ENCODE results near the gene CNTNAP1.
A peak's percentile ranks its signal among the peaks of the same experiment; 100 is the strongest.

The CNTNAP1 gene

GRCh38 chr17:42670789-42671657, 11.3 kb upstream of the CNTNAP1 start:
- DNase-seq = no peak

DNA sequence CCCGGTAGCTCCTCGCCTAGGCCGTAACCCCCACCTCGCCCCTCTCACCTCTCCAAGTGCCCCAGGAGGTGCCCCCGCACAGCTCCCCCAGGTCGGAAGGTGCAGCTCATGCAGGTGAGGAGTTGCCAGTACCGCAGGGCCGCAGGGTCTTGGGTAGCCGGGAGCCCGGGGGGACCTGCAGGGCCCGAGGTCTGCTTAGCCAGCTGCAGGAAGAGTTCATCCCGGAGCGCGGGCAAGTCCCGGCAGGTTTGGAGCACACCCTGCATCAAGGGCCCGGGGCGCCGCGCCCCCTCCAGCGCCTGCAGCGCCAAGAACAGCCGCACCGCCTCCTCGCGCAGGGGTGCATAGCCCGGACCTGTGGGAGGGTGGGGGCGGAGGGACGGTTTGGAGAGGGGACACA, 10.3 kb upstream of the CNTNAP1 start:
- DNase-seq = peak; percentile 67 to 91

DNA sequence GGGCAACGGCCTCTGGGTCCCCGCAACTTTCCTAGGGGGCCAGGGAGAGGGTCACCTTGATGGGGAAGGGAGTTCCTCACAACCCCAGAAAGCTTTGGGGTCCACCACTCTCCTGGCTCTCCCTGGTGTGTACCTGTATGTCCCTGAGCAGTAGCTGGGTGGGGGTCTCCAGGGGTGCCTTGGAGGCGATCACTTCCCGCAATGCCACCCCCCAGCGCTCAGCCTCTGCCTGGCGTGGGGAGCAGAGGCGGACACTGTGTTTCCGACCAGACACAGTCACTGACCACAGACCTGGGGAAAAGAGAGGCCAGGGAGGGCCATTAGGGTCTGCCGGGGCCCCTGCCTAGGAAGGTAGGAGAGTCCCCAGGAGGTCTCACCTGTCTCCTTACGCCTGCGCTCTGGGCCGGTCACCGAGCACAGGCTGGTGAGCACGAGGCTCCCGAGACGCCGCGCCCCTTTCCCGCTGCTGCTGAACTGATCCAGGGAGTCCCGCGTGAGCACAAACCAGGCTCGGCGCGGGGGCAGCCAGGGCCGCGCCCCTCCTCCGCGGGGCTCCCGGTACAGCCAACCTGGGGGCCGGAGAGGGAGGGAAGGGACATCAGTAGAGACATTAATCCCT, 9.0 kb upstream of the CNTNAP1 start:
- peak in 1 of 2 experiments; percentile 68 for DNase-seq

DNA sequence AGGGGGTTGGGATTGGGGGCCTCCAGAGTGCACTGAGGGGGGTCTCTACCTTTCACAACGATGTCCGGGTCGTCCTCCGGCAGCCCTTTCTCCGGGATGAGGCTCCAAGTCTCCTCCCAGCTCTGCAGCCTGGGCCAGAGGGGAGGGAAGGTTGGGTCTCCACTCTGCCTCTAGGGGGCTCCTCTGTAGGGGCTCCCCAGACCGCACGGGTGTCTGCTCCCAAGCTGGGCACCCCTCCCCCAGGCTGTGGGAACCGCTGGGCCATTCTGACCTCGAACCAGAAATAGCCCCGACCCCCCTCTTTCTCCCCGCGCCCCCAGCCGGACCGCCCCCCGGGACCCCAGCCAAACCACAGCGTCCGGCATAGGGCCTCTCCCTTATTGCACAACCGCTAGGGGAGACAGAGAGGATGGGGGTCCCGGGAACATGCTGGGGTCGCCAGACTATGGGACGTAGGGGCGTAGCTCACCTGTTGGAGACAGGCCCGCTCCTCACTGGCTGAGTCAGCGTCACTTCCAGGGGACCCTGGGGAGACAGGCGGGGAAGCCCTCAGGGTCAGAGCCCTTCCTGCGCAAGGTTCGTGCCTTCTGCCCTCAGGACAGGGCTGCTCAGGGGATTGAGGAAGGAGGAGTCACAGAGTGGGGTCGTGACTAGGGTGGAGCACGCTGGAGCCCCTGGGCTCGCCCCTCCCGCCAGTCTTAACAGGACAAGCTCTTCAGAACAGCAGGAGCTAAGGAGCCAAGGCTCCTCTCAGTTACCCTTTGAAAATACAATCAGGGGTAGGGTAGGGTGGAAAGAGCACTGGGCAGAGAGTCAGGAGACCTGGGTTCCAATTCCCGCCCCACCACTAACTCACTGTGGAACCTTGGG, 8.2 kb upstream of the CNTNAP1 start:
- DNase-seq = peak in 1 of 2 experiments; percentile 77

DNA sequence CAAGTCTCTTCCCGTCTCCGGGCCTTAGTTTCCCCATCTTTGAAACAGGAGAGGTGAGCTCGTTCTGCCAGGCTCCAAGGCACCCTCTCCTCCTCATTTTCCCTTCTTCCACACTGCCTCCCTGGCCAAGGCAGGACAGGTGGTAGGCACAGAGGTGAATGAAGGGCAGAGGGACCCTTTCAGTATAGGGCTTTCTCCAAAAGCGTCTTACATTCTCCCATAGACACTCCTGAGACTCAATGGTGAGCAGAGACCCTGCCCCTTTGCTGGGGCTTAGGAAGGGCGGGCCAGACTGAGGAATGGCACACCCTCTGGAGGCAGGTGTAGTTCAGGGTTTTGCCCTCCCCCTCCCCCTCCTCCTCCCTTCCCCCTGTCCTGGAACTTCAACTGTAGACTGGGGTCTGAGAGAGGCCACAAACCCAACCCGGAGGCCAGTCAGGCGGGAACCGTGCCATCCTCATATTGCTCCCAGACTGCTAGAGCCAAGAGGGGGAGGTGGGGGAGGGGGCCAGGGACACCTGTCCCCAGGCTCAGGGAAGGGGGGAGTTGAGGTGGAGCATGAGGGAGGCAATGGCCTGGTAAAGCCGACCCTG, 7.5 kb upstream of the CNTNAP1 start:
- DNase-seq = peak; percentile 86 to 90

DNA sequence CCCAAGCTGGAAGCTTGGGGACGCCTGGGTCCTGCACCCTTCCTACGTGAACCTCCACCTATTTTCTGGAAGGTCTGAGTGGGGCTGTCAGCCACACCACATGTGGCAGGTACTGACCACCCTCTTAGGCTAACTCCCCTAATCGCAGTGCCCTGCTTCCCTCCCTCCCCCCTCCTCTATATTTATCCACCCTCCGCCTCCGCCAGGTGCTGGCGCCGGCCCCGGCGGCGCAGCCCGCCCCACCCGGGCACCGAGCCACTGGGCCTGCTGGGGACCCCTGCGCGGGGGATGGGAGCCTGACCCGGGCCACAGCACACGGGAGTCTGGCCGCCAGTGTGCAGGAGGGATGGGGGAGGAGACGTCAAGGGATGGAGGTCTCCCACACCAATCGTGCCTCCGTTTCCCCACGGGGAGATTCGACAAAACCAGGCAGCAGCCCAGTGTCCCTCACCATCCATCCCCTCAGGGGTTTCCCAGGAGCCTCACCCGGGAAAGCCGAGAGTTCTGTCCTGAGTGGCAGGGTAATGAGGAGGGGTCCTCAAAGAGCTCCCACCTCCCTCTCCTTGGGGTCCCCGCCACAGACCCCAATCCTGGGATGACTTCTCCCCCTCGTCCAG, 6.9 kb upstream of the CNTNAP1 start:
- peak; percentile 84 to 86 for DNase-seq

GRCh38 chr17:42675965-42676423, 6.3 kb upstream of the CNTNAP1 start:
- DNase-seq = peak in 1 of 2 experiments; percentile 61

DNA sequence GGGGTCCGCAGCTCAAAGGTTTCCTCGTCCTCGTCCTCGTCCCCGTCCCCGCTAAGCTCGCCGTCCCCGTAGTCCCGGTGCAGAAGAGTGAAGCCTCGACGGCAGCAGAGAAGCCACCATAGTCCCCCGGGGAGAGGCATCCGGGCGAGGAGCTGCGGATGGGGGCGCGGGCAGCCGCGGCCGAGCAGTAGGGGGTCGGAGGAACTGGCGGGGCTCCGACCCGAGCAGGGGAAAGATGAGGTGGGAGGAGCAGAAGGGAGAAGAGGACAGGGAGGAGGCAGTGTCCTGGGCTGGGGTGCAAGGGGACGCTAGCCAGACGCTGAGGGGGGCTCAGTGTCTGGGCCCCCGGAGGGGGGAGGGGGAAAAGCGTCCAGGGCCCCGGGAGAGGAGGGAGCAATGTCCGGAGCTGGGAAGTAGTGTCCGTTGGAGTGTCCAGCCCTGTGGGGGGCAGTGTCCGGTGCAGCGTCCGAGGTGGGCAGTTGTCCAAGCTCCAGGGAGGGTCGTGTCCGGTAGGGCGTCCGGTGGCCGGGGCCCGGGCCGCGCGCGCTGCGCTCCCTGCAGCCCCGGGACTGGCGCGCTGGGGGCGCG, 5.8 kb upstream of the CNTNAP1 start, which contains the start of gene PLEKHH3:
Gene PLEKHH3, minus strand, starts transcription at position 571 of the 588 bp plus-strand sequence. Its CDS starts 431 bp downstream, at position 140.
- DNase-seq = peak in 1 of 2 experiments; percentile 49

- peak; percentile 98 to 99 for DNase-seq
Measured at GRCh38 chr17:42677012-42677857, 5.1 kb upstream of the CNTNAP1 start.

GRCh38 chr17:42677921-42678781, 4.2 kb upstream of the CNTNAP1 start:
- peak; percentile 62 to 91 for DNase-seq

DNA sequence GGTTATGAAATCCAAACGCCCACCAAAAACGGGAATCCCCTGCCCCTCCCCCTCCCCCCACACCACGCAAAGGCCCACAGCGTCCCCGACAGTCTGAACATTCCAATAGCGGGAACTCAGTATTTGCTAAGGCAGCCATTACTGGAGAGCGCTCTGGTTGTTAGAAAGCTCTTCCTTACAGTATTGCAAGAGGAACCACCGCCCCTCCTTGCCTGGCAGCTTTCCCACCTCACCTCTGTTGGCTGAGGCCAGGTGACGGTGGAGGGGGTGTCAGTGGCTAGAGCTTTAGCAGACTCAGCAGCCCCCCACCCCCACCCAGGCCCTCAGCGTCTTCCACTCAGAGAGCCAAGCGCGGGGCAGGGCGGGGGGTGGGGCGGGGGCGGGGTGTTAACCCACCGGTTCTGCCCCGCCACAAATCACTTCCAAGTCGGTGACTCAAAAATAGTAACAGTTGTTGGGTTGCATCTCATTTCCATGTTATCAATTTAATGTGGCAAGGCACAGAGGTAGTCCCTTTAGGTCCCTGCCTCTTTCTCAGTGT, 3.3 kb upstream of the CNTNAP1 start:
- DNase-seq = peak; percentile 31 to 80

- peak; percentile 35 to 88 for DNase-seq
Measured at GRCh38 chr17:42679492-42680330, 2.6 kb upstream of the CNTNAP1 start.

GRCh38 chr17:42680331-42680808, 2.0 kb upstream of the CNTNAP1 start:
- peak in 1 of 2 experiments; percentile 28 for DNase-seq

GRCh38 chr17:42682722-42683403, 532 bp downstream of the CNTNAP1 start:
- DNase-seq = peak; percentile 62 to 88

DNA sequence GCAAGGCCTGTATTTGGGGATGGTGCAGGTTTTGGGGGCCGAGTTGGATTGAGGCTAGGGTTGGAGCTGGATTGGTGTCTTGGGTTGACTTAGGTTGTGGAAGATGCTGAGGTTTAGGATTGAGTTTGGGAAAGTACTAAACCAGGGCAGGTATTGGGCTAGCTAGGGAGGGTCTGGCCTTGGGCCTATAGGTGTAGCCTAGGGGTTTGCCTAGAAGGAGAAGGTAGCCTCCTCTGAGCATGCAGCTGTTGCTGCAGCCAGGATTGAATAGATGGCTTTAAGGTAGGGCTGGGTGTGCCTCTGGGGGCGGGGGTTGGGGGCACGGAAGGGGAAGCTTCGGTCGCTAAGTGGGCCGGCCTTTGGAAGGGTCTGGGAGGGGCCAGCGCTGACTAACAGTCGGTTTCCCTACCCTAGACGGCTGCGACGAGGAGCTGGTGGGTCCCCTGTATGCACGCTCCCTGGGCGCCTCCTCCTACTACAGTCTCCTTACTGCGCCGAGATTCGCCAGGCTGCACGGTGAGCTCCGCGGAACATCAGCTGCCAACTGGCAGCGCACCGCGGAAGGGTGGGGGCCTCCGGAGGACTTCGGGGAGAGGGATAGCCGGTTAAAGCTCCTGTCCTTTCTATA, 1.2 kb downstream of the CNTNAP1 start:
- DNase-seq = peak; percentile 14 to 68

DNA sequence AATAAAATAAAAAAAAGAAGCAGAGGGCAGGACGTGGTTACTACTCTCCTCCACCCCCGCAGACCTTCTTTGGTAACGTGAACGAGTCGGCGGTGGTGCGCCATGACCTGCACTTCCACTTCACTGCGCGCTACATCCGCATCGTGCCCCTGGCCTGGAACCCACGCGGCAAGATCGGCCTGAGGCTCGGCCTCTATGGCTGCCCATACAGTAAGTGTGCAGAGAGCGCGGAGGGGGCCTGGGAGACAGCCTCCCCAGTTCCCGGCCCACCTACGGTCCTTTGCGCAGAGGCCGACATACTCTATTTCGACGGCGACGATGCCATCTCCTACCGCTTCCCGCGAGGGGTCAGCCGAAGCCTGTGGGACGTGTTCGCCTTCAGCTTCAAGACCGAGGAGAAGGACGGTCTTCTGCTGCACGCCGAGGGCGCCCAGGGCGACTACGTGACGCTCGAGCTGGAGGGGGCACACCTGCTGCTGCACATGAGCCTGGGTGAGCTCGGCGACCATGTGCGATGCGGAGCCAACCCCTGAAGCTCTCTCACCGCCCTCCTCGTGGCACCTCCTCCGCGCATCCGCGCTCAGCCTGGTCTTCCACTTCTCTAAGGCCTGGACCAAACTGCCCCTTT, 2.7 kb downstream of the CNTNAP1 start:
- no peak for DNase-seq

DNA sequence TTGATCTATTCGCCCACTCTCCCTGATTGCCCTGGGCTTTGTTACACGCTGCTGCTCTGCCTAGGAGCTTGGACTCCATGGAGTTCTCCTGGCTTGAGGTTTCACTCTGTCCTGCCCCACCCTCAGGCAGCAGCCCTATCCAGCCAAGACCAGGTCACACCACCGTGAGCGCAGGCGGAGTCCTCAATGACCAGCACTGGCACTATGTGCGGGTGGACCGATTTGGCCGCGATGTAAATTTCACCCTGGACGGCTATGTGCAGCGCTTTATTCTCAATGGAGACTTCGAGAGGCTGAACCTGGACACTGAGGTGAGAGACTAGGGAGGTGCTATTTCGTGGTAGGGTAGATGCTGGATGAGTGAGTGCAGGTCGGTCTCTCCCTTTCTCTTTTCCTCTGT, 3.5 kb downstream of the CNTNAP1 start:
- no peak for DNase-seq
